HCT116 (cell line): ENCODE measurements around the gene CFAP61. TPM values are rescaled to one million over a fixed set of nuclear protein-coding genes. Genes with fewer than 3 reads are reported as not detected.

Experiments
- ATAC-seq: fragments of 200-7000 bp; cut with Tn5 transposase; 2 replicates; pipeline ENCODE4 v1.9.1; 2020; ENCODE audit warnings: mild to moderate bottlenecking, moderate library complexity
- BruUV-seq: library from RNA; stranded (reverse); fragments of 400-500 nt; replicated peaks from 2 replicates; lab custom pipeline; 2021; lab: Mats Ljungman, UMichigan
- CTCF ChIA-PET: fragments of 300-600 bp; sonication (Branson Sonifier 250); formaldehyde crosslinking; loops from one replicate; lab custom pipeline; 2021; ENCODE audit warnings: antibody characterized with exemption; lab: Charles Lee
- POLR2A ChIA-PET: fragments of 300-600, 350-600 bp; sonication (Branson Sonifier 250); formaldehyde crosslinking; loops from one replicate; lab custom pipeline; 2021; ENCODE audit warnings: antibody characterized with exemption; lab: Charles Lee
- RAD21 ChIA-PET, 2 experiments: fragments of 300-600 bp; sonication (Branson Sonifier 250); formaldehyde crosslinking; loops; one replicate each; lab custom pipeline; 2023; ENCODE audit warnings: low total read pairs in 2 of 2; ENCODE audit not compliant: uncharacterized antibody in 2 of 2, unreplicated experiment in 2 of 2, low non-redundant PET in 1 of 2; lab: Charles Lee
- DNase-seq: peaks from one replicate; pipeline ENCODE4 v3.0.0-alpha.2; 2010; ENCODE audit warnings: low read depth, low spot score
- H2AFZ ChIP-seq: fragments of 200-600 bp; shearing (Covaris generic), sonication (generic); 2 replicates; pipeline ENCODE4 v1.6.1; 2017; ENCODE audit warnings: low read depth, mixed run types, mixed read lengths, antibody characterized with exemption, low read length; ENCODE audit not compliant: poor library complexity, severe bottlenecking
- H3K27ac ChIP-seq: 2 replicates; pipeline ENCODE4 v1.5.1; 2012; ENCODE audit warnings: low read depth, low read length
- H3K27me3 ChIP-seq: fragments of 200-600 bp; sonication (generic); 2 replicates; pipeline ENCODE4 v1.6.1; 2016; ENCODE audit warnings: mixed run types, low read length, mixed read lengths; ENCODE audit not compliant: insufficient read depth
- H3K36me3 ChIP-seq, 2 experiments: fragments of 200-500 bp in 1 of 2; fragments of 200-600 bp in 1 of 2; sonication (Bioruptor generic) in 1 of 2; sonication (generic) in 1 of 2; 2 replicates each; pipeline versions ENCODE4 v1.5.1 to v1.6.1; 2014 to 2016; ENCODE audit warnings: low read length in 2 of 2, inconsistent platforms in 1 of 2, mixed read lengths in 1 of 2, mixed run types in 1 of 2; ENCODE audit not compliant: insufficient read depth in 2 of 2, control insufficient read depth in 1 of 2
- H3K4me1 ChIP-seq, 2 experiments: fragments of 200-600 bp in 1 of 2; sonication (generic) in 1 of 2; 2 replicates each; pipeline versions ENCODE4 v1.5.1 to v1.6.1; 2012 to 2017; ENCODE audit warnings: low read length in 2 of 2, inconsistent platforms in 1 of 2, mild to moderate bottlenecking in 1 of 2, mixed read lengths in 1 of 2, mixed run types in 1 of 2, moderate library complexity in 1 of 2; ENCODE audit not compliant: insufficient read depth in 2 of 2, control insufficient read depth in 1 of 2
- H3K4me2 ChIP-seq: fragments of 200-600 bp; sonication (generic); 2 replicates; pipeline ENCODE4 v1.6.1; 2017; ENCODE audit warnings: mixed run types, low read length, mixed read lengths
- H3K4me3 ChIP-seq, 2 experiments: fragments of 200-600 bp in 1 of 2; sonication (generic) in 1 of 2; replicated peaks in 1 of 2; 2 replicates each; pipeline ENCODE4 v1.5.1; 2011 to 2016; ENCODE audit warnings: low read length in 2 of 2, control low read depth in 1 of 2, low read depth in 1 of 2, mild to moderate bottlenecking in 1 of 2, mixed read lengths in 1 of 2, mixed run types in 1 of 2
- H3K79me2 ChIP-seq: fragments of 200-600 bp; sonication (generic); 2 replicates; pipeline ENCODE4 v1.6.1; 2017; ENCODE audit warnings: mild to moderate bottlenecking, mixed run types, low read length, moderate library complexity, mixed read lengths; ENCODE audit not compliant: insufficient read depth
- H3K9ac ChIP-seq: fragments of 200-600 bp; sonication (generic); 2 replicates; pipeline ENCODE4 v1.6.1; 2016; ENCODE audit warnings: low read length, mixed read lengths
- H3K9me2 ChIP-seq: fragments of 200-600 bp; sonication (generic), shearing (Covaris generic); 2 replicates; pipeline ENCODE4 v1.6.1; 2017; ENCODE audit warnings: mixed run types, mild to moderate bottlenecking, moderate library complexity; ENCODE audit not compliant: insufficient read depth
- H3K9me3 ChIP-seq, 2 experiments: fragments of 200-500 bp in 1 of 2; fragments of 200-600 bp in 1 of 2; sonication (Bioruptor generic) in 1 of 2; sonication (generic) in 1 of 2; 2 replicates each; pipeline ENCODE4 v1.6.1; 2014 to 2017; ENCODE audit warnings: low read length in 2 of 2, mixed read lengths in 2 of 2, inconsistent platforms in 1 of 2, low read depth in 1 of 2, mild to moderate bottlenecking in 1 of 2, mixed run types in 1 of 2, moderate library complexity in 1 of 2; ENCODE audit not compliant: control insufficient read depth in 1 of 2, insufficient read depth in 1 of 2
- H4K20me1 ChIP-seq: fragments of 200-600 bp; sonication (generic), shearing (Covaris generic); 2 replicates; pipeline ENCODE4 v1.6.1; 2017; ENCODE audit warnings: mixed run types, mild to moderate bottlenecking, moderate library complexity; ENCODE audit not compliant: insufficient read depth
- ATF3 ChIP-seq: IDR thresholded peaks from 2 replicates; pipeline ENCODE4 v1.6.1; 2012
- CBX3 ChIP-seq: IDR thresholded peaks from 2 replicates; pipeline ENCODE4 v1.6.1; 2012; ENCODE audit warnings: low read depth
- CEBPB ChIP-seq: IDR thresholded peaks from 2 replicates; pipeline ENCODE4 v1.6.1; 2012; ENCODE audit warnings: low read depth
- EGR1 ChIP-seq: IDR thresholded peaks from 2 replicates; pipeline ENCODE4 v1.6.1; 2012; ENCODE audit warnings: low read depth
- JUND ChIP-seq: IDR thresholded peaks from 2 replicates; pipeline ENCODE4 v1.6.1; 2012
- POLR2A ChIP-seq: IDR thresholded peaks from 2 replicates; pipeline ENCODE4 v1.7.0; 2011; ENCODE audit warnings: borderline replicate concordance; ENCODE audit not compliant: insufficient read depth, insufficient read length; ENCODE audit errors: extremely low read depth
- POLR2AphosphoS5 ChIP-seq: IDR thresholded peaks from 2 replicates; pipeline ENCODE4 v1.6.1; 2011; ENCODE audit warnings: mild to moderate bottlenecking, low read depth, low read length, moderate library complexity
- RAD21 ChIP-seq: IDR thresholded peaks from 2 replicates; pipeline ENCODE4 v1.6.1; 2012; ENCODE audit warnings: low read depth, mild to moderate bottlenecking
- REST ChIP-seq: IDR thresholded peaks from 2 replicates; pipeline ENCODE4 v1.6.1; 2012; ENCODE audit warnings: low read depth
- SIN3A ChIP-seq: IDR thresholded peaks from 2 replicates; pipeline ENCODE4 v1.6.1; 2012; ENCODE audit warnings: low read depth
- SRF ChIP-seq: IDR thresholded peaks from 2 replicates; pipeline ENCODE4 v1.6.1; 2012; ENCODE audit warnings: low read depth
- TCF7L2 ChIP-seq: IDR thresholded peaks from 2 replicates; pipeline ENCODE4 v1.7.0; 2011; ENCODE audit warnings: borderline replicate concordance, inconsistent platforms; ENCODE audit not compliant: insufficient read depth, insufficient read length; ENCODE audit errors: extremely low read depth
- YY1 ChIP-seq: IDR thresholded peaks from 2 replicates; pipeline ENCODE4 v1.6.1; 2011; ENCODE audit warnings: low read length, low read depth, moderate library complexity, mild to moderate bottlenecking; ENCODE audit not compliant: insufficient replicate concordance; ENCODE audit errors: extremely low read depth
- ZBTB33 ChIP-seq: IDR thresholded peaks from 2 replicates; pipeline ENCODE4 v1.6.1; 2011; ENCODE audit warnings: mild to moderate bottlenecking, low read length, moderate library complexity; ENCODE audit not compliant: insufficient replicate concordance; ENCODE audit errors: extremely low read depth
- ZFX ChIP-seq: fragments of 450-650 bp; IDR thresholded peaks from 2 replicates; pipeline ENCODE4 v1.6.1; 2017
- intact Hi-C: fragments of 100-400 bp; cut with micrococcal nuclease; formaldehyde crosslinking; loops from 2 replicates; pipeline ENCODE4 v1.10.0; 2022
- total RNA-seq: library from RNA; stranded (reverse); gene quantifications from one replicate; pipeline ENCODE4 v1.2.1, GENCODE V29; 2021; ENCODE audit not compliant: unreplicated experiment
- TF ChIP-seq, protein P1 (sequence below): IDR thresholded peaks from 2 replicates; pipeline ENCODE4 v1.6.1; 2012

The CFAP61 gene
- total RNA-seq, 1 experiment from 2014 or later: 1.7 TPM

GRCh38 chr20:20229595-20229994 lies 177.3 kb downstream of the CFAP61 start:
- Histone ChIP-seq H3K4me2 (no peak overlapping the region), H3K9ac (no peak overlapping the region), H3K9me3 (0 out of 4 replicates have a peak, but pooled peaks cover 0 to 4% of the 10 kb centered on the region in 2 experiments), H3K4me1 (no peaks in the 10 kb centered on the region), H2AFZ (no peak overlapping the region), H3K4me3 (no peak overlapping the region), H3K79me2 (no peaks in the 10 kb centered on the region), H3K27me3 (no peaks in the 10 kb centered on the region), H4K20me1 (no peaks in the 10 kb centered on the region), H3K9me2 (no peaks in the 10 kb centered on the region), H3K36me3 (no peaks in the 10 kb centered on the region), H3K27ac (no peak overlapping the region)
- intact Hi-C loops: no loop called here
- DNase-seq (no peak), ATAC-seq (no peak)
- ChIA-PET RAD21 (no interaction called here), CTCF (interaction anchor here (1.6 kb wide), 1 partner anchor 13 kb away, joined by 3 read pairs; no protein-coding TSS in a partner anchor), POLR2A (no interaction called here)
- no peak for TF ChIP-seq ZBTB33
- TF ChIP-seq JUND: no peak
- no peak for TF ChIP-seq EGR1
- no peak for TF ChIP-seq ATF3
- no peak for TF ChIP-seq YY1
- TF ChIP-seq CBX3: no peak
- no peak for TF ChIP-seq RAD21
- no peak for TF ChIP-seq TCF7L2
- TF ChIP-seq REST: no peak
- no peak for TF ChIP-seq SIN3A
- TF ChIP-seq ZFX: no peak
- TF ChIP-seq, protein P1, sequence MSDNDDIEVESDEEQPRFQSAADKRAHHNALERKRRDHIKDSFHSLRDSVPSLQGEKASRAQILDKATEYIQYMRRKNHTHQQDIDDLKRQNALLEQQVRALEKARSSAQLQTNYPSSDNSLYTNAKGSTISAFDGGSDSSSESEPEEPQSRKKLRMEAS: no peak
- TF ChIP-seq POLR2AphosphoS5: no peak
- TF ChIP-seq CEBPB: no peak
- no peak for TF ChIP-seq POLR2A
- TF ChIP-seq SRF: no peak
- BruUV-seq: no TSS peak
